Sigmoid colon (tissue), 4 donors: Measurements from ENCODE around the gene BSND.

ENCODE experiments used
- EP300 ChIP-seq, 4 donors: sonication (generic); formaldehyde crosslinking; IDR thresholded peaks; one replicate each; pipeline ENCODE4 v1.6.1; 2017; ENCODE audit warnings: antibody characterized with exemption in 4 of 4
- POLR2AphosphoS5 ChIP-seq, 4 donors: sonication (generic); formaldehyde crosslinking; IDR thresholded peaks; one replicate each; pipeline ENCODE4 v1.6.1; 2017; ENCODE audit warnings: antibody characterized with exemption in 4 of 4
- TF ChIP-seq, protein P1 (sequence below), 4 experiments: fragments of 450-650 bp in 3 of 4; fragments of 200-600 bp in 1 of 4; IDR thresholded peaks; one replicate each; pipeline ENCODE4 v1.5.1; 2016 to 2019; ENCODE audit warnings: antibody characterized with exemption in 4 of 4, mild to moderate bottlenecking in 3 of 4, moderate library complexity in 2 of 4

GRCh38 chr1:55006931-55007330 is 8.2 kb downstream of the BSND start:
- TF ChIP-seq, protein P1, sequence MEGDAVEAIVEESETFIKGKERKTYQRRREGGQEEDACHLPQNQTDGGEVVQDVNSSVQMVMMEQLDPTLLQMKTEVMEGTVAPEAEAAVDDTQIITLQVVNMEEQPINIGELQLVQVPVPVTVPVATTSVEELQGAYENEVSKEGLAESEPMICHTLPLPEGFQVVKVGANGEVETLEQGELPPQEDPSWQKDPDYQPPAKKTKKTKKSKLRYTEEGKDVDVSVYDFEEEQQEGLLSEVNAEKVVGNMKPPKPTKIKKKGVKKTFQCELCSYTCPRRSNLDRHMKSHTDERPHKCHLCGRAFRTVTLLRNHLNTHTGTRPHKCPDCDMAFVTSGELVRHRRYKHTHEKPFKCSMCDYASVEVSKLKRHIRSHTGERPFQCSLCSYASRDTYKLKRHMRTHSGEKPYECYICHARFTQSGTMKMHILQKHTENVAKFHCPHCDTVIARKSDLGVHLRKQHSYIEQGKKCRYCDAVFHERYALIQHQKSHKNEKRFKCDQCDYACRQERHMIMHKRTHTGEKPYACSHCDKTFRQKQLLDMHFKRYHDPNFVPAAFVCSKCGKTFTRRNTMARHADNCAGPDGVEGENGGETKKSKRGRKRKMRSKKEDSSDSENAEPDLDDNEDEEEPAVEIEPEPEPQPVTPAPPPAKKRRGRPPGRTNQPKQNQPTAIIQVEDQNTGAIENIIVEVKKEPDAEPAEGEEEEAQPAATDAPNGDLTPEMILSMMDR (IDR thresholded peaks at IDR 0.05) = no peak
- TF ChIP-seq EP300 (IDR thresholded peaks at IDR 0.05) = no peak
- TF ChIP-seq POLR2AphosphoS5 (IDR thresholded peaks at IDR 0.05) = no peak
